Smooth muscle cell of bladder (primary cell): ENCODE data around the gene IER5L. TPM values are rescaled to one million over a fixed set of nuclear protein-coding genes. Genes with fewer than 3 reads are reported as not detected.

Experiments used
- total RNA-seq: library from RNA; depleted of rRNA; stranded (reverse); fragments of >200 nt; gene quantifications from 2 replicates; pipeline ENCODE4 v1.2.3, GENCODE V29; 2014

Gene IER5L
- total RNA-seq, result 38.0 and 70.7 TPM in 2 replicates

DNA sequence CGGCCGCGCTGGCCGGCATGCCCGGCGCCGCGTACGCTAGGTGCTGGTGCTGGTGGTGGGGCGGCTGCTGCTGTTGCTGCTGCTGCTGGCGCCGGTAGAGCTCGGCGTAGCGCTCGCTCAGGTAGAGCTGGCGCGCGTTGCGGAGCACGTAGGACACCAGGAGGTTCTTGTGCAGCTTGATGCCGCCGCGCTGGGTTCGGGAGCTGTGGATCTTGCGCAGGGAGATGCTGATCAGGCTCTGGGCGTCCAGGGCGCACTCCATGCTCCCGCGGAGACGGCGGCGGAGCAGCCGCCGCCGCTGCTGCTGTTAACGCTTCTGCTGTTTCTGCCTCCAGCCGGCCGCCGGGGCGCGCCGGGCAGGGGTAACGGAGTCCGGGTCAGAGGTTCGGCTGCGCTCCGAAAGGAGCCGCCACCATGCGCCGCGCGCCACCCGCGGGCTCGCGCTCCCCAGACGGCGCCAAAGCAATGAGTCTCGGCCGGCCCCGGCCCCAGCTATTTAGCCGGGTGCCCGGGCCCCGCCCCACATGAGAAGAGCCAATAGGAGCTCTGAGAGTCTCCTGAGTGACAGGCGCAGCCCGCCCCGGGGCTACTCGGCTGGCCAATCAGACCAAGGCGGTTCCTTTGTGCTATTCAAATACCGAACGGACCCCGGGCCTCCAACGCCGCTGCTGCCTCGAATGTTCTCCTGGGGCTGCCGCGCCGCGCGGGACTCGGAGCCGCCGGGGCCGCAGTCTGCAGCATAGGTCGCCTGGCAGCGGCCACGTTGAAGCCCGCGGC, at the start of gene IER5L:
TSS of gene IER5L (minus strand) at position 471 of the 777 bp plus-strand sequence. CDS start at position 262, 209 bp downstream.

Other genes with a start within 250 kb of the IER5L start
- 28.7 and 40.1 TPM in 2 replicates for gene DOLK, start 230.7 kb downstream of the IER5L start, total RNA-seq
- gene NUP188, start 230.6 kb downstream of the IER5L start, total RNA-seq, result 19.8 and 23.4 TPM in 2 replicates
- gene SH3GLB2, start 149.9 kb downstream of the IER5L start, total RNA-seq, result 25.3 and 29.2 TPM in 2 replicates
- gene MIGA2, start 141.6 kb downstream of the IER5L start, total RNA-seq, result 22.7 and 23.0 TPM in 2 replicates
- gene DOLPP1, start 97.2 kb downstream of the IER5L start, total RNA-seq, result 5.7 and 6.9 TPM in 2 replicates
- 31.7 and 35.3 TPM in 2 replicates for gene CRAT, start 67.5 kb downstream of the IER5L start, total RNA-seq
- gene PTPA, start 66.8 kb downstream of the IER5L start, total RNA-seq, result 103 and 129 TPM in 2 replicates